B cell (primary cell): Measurements from ENCODE around the gene TSPAN8. TPM values are rescaled to one million over a fixed set of nuclear protein-coding genes. Genes with fewer than 3 reads are reported as not detected.

Source experiments
- ATAC-seq: fragments of 200-7000 bp; cut with Tn5 transposase; one replicate; pipeline ENCODE4 v1.10.0; 2021; ENCODE audit warnings: low read depth, mild to moderate bottlenecking, moderate number of reproducible peaks, moderate library complexity
- CTCF ChIA-PET: fragments of 350-600 bp; sonication (Branson Sonifier 250); formaldehyde crosslinking; loops from one replicate; lab custom pipeline; 2021; ENCODE audit warnings: antibody characterized with exemption, inconsistent platforms; lab: Charles Lee
- POLR2A ChIA-PET: fragments of 350-600 bp; sonication (Branson Sonifier 250); formaldehyde crosslinking; loops from one replicate; lab custom pipeline; 2021; ENCODE audit warnings: antibody characterized with exemption; lab: Charles Lee
- DNase-seq: peaks from one replicate; pipeline ENCODE4 v3.0.0; 2013
- H2AFZ ChIP-seq: 2 replicates; pipeline ENCODE4 v1.6.1; 2012; ENCODE audit warnings: mild to moderate bottlenecking, low read depth, low read length; ENCODE audit not compliant: insufficient read depth, poor library complexity, severe bottlenecking
- H3K27ac ChIP-seq, 2 donors: 1 replicate in 1 of 2; 2 replicates in 1 of 2; pipeline ENCODE4 v1.5.1; 2012 to 2013; ENCODE audit warnings: low read length in 2 of 2, mild to moderate bottlenecking in 2 of 2, moderate library complexity in 1 of 2
- H3K27me3 ChIP-seq, 4 experiments: fragments of 200-600 bp in 1 of 4; sonication (generic) in 1 of 4; replicated peaks in 1 of 4; 1 replicate in 2 of 4; 2 replicates in 2 of 4; pipeline versions ENCODE4 v1.6.1 to v1.7.0; 2013 to 2016; ENCODE audit warnings: low read length in 3 of 4, mild to moderate bottlenecking in 2 of 4, mixed read lengths in 1 of 4, moderate library complexity in 1 of 4; ENCODE audit not compliant: insufficient read depth in 4 of 4, control insufficient read depth in 3 of 4; ENCODE audit errors: control extremely low read depth in 1 of 4
- H3K36me3 ChIP-seq, 2 experiments: replicated peaks in 1 of 2; 1 replicate in 1 of 2; 2 replicates in 1 of 2; pipeline versions ENCODE4 v1.6.1 to v1.7.1; 2013; ENCODE audit warnings: low read length in 1 of 2; ENCODE audit not compliant: insufficient read depth in 2 of 2, control insufficient read depth in 1 of 2; ENCODE audit errors: control extremely low read depth in 1 of 2, extremely low read depth in 1 of 2
- H3K4me1 ChIP-seq, 2 donors: fragments of 200-600 bp in 1 of 2; sonication (generic) in 1 of 2; 1 replicate in 1 of 2; 2 replicates in 1 of 2; pipeline versions ENCODE4 v1.5.1 to v1.6.1; 2013 to 2017; ENCODE audit warnings: low read length in 2 of 2; ENCODE audit not compliant: control insufficient read depth in 2 of 2, insufficient read depth in 2 of 2
- H3K4me2 ChIP-seq: replicated peaks from 2 replicates; pipeline ENCODE3; 2012; ENCODE audit warnings: mild to moderate bottlenecking, low read depth, low read length; ENCODE audit not compliant: poor library complexity, severe bottlenecking
- H3K4me3 ChIP-seq, 5 experiments: fragments of 200-600 bp in 1 of 5; sonication (generic) in 1 of 5; 1 replicate in 3 of 5; 2 replicates in 2 of 5; pipeline versions ENCODE4 v1.5.1 to v1.7.0; 2011 to 2016; ENCODE audit warnings: low read length in 4 of 5, mild to moderate bottlenecking in 4 of 5, low read depth in 2 of 5, control low read depth in 1 of 5, moderate library complexity in 1 of 5; ENCODE audit not compliant: insufficient read depth in 1 of 5; ENCODE audit errors: control extremely low read depth in 1 of 5, extremely low read depth in 1 of 5
- H3K79me2 ChIP-seq: fragments of 200-600 bp; sonication (generic); one replicate; pipeline ENCODE4 v1.6.0; 2016; ENCODE audit warnings: low read length; ENCODE audit not compliant: control insufficient read depth, insufficient read depth
- H3K9ac ChIP-seq: fragments of 200-600 bp; sonication (generic); 2 replicates; pipeline ENCODE4 v1.6.1; 2017; ENCODE audit warnings: mild to moderate bottlenecking, low read length, moderate library complexity
- H3K9me3 ChIP-seq, 3 donors: one replicate each; pipeline versions ENCODE4 v1.6.1 to v1.7.1; 2013; ENCODE audit warnings: low read length in 2 of 3; ENCODE audit not compliant: control insufficient read depth in 2 of 3, insufficient read depth in 1 of 3; ENCODE audit errors: control extremely low read depth in 1 of 3
- H4K20me1 ChIP-seq: 2 replicates; pipeline ENCODE4 v1.6.0; 2012; ENCODE audit warnings: mild to moderate bottlenecking, low read length; ENCODE audit not compliant: insufficient read depth, control insufficient read depth, poor library complexity, severe bottlenecking
- H3K27ac Mint-ChIP-seq: one replicate; pipeline ENCODE4 v1.8.0; 2021; ENCODE audit warnings: mixed read lengths
- H3K27me3 Mint-ChIP-seq: one replicate; pipeline ENCODE4 v1.8.0; 2021; ENCODE audit warnings: mixed read lengths
- H3K4me1 Mint-ChIP-seq: one replicate; pipeline ENCODE4 v1.8.0; 2021; ENCODE audit warnings: mixed read lengths
- H3K4me3 Mint-ChIP-seq: one replicate; pipeline ENCODE4 v1.8.0; 2021; ENCODE audit warnings: mixed read lengths
- H3K9me3 Mint-ChIP-seq: one replicate; pipeline ENCODE4 v1.8.0; 2022; ENCODE audit warnings: mixed read lengths; ENCODE audit not compliant: insufficient read depth
- CTCF ChIP-seq: fragments of 200-600 bp; IDR thresholded peaks from one replicate; pipeline ENCODE4 v1.8.0; 2022; ENCODE audit warnings: antibody characterized with exemption, mild to moderate bottlenecking
- EZH2 ChIP-seq: IDR thresholded peaks from 2 replicates; pipeline ENCODE4 v1.6.1; 2012; ENCODE audit warnings: borderline replicate concordance, low read depth, mild to moderate bottlenecking, moderate library complexity, low read length; ENCODE audit not compliant: insufficient read depth, poor library complexity, severe bottlenecking
- WGBS: methylation state at CpG from one replicate; pipeline ENCODE4 v1.1.5; 2013; ENCODE audit warnings: missing lambda C conversion rate; ENCODE audit not compliant: insufficient coverage; 5-methylcytosine and 5-hydroxymethylcytosine counted together
- intact Hi-C: fragments of 100-400 bp; cut with micrococcal nuclease; formaldehyde crosslinking; loops from one replicate; pipeline ENCODE4 v1.10.0; 2022
- polyA plus RNA-seq: library from polyadenylated mRNA; depleted of rRNA; stranded (reverse); fragments of >200 nt; gene quantifications from 2 replicates; pipeline ENCODE4 v1.2.3, GENCODE V29; 2012
- total RNA-seq, 2 donors: library from RNA; stranded (reverse); fragments of 120-200 nt in 1 of 2; gene quantifications; 1 replicate in 1 of 2; 2 replicates in 1 of 2; pipeline versions ENCODE4 v1.2.3 to v1.2.4, GENCODE V29; 2013 to 2022

TSPAN8 gene
- total and polyA plus RNA-seq, 2 donors (not counting 1 experiment from before 2014, with no cell fraction given), result not detected

- no peak overlapping the region for H3K4me3 ChIP-seq
- Mint-ChIP-seq H3K9me3 (peaks cover 6% of the 10 kb centered on the region), H3K27me3 (no peaks in the 10 kb centered on the region), H3K4me1 (no peaks in the 10 kb centered on the region), H3K27ac (no peak overlapping the region), H3K4me3 (no peak overlapping the region)
- peaks cover 0 to 16% (median 0%) of the 10 kb centered on the region in 3 donors for H3K9me3 ChIP-seq
- no peaks in the 10 kb centered on the region for H3K27me3 ChIP-seq
- no peaks in the 10 kb centered on the region for H4K20me1 ChIP-seq
- no peaks in the 10 kb centered on the region for H3K36me3 ChIP-seq
- WGBS, result 100% methylated on average over 2 of the region's 5 CpGs
- intact Hi-C loops, result no loop called here
- no peaks in the 10 kb centered on the region for H3K79me2 ChIP-seq
- no peak overlapping the region for H3K9ac ChIP-seq
- ATAC-seq (no peak), DNase-seq (no peak)
- ChIA-PET CTCF (no interaction called here), POLR2A (no interaction called here)
- H3K4me1 ChIP-seq, result no peaks in the 10 kb centered on the region
- TF ChIP-seq EZH2 (no peak), CTCF (no peak)
- H3K27ac ChIP-seq, result no peak overlapping the region
- H3K4me2 ChIP-seq, result no peak overlapping the region
- H2AFZ ChIP-seq, result no peak overlapping the region
Observed at GRCh38 chr12:71109834-71110233, 48.0 kb downstream of the TSPAN8 start.

DNA sequence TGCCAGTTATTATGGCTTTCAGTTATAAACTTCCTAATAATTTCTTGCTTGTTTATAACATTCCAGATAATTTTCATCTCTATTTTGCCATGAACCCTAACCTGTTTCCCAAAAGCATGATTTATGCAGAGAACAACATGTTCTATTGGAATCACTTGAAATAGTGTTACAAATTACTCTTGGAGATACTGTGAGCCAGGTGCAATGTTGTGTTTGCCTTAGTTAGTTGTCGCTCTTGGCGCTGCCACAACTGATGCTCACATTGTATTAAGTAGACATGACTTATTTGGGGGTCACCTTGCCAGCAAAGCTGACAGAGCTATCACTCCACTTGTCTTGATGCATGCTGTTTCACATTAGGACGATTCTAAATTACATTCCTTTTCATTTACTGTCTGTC is 49.4 kb downstream of the TSPAN8 start:
- Mint-ChIP-seq H3K27ac (no peak overlapping the region), H3K4me3 (no peak overlapping the region), H3K27me3 (no peaks in the 10 kb centered on the region), H3K9me3 (peaks cover 6% of the 10 kb centered on the region), H3K4me1 (no peaks in the 10 kb centered on the region)
- no peaks in the 10 kb centered on the region for H3K36me3 ChIP-seq
- CTCF ChIA-PET, result no interaction called here
- DNase-seq (no peak), ATAC-seq (no peak)
- H3K4me3 ChIP-seq, result no peak overlapping the region
- 95% methylated on average over 3 of the region's 3 CpGs for WGBS
- no peaks in the 10 kb centered on the region for H3K79me2 ChIP-seq
- H3K9me3 ChIP-seq, result peaks cover 0 to 16% (median 0%) of the 10 kb centered on the region in 3 donors
- no peaks in the 10 kb centered on the region for H3K27me3 ChIP-seq
- no peak for TF ChIP-seq CTCF
- no peak for TF ChIP-seq EZH2
- H3K27ac ChIP-seq, result no peak overlapping the region
- intact Hi-C loops, result no loop called here
- no peak overlapping the region for H3K9ac ChIP-seq
- no peaks in the 10 kb centered on the region for H4K20me1 ChIP-seq
- H2AFZ ChIP-seq, result no peak overlapping the region
- H3K4me1 ChIP-seq, result no peaks in the 10 kb centered on the region
- H3K4me2 ChIP-seq, result no peak overlapping the region
- POLR2A ChIA-PET, result no interaction called here
